GM18499 (cell line): ENCODE data around the gene CHST12.
A peak's percentile ranks its signal among the peaks of the same experiment; 100 is the strongest.
"Not testable (repeated sequence)": the region's sequence is repeated elsewhere in the genome, so short reads cannot be mapped to it uniquely, and the experiment has no call there.

ENCODE experiments used
- ATAC-seq: cut with Tn5 transposase; IDR thresholded peaks from one replicate; pipeline ENCODE4 v1.9.1; 2021; ENCODE audit warnings: moderate number of reproducible peaks; ENCODE audit not compliant: insufficient read depth, unreplicated experiment

Gene CHST12

GRCh38 chr7:2402687-2403013 lies 761 bp upstream of the CHST12 start:
- no peak for ATAC-seq

- ATAC-seq, result no peak
These were observed 572 bp downstream of the CHST12 start for GRCh38 chr7:2403718-2404648.

- ATAC-seq, result no peak
These were observed 1.3 kb downstream of the CHST12 start for GRCh38 chr7:2404714-2405119.

GRCh38 chr7:2405201-2405600 lies 1.8 kb downstream of the CHST12 start:
- no peak for ATAC-seq

- ATAC-seq, result peak; percentile 37
These were observed 2.4 kb downstream of the CHST12 start for GRCh38 chr7:2405601-2406345.

GRCh38 chr7:2409745-2410414 lies 6.5 kb downstream of the CHST12 start:
- ATAC-seq, result no peak

- no peak for ATAC-seq
These were observed 7.6 kb downstream of the CHST12 start for GRCh38 chr7:2411049-2411448.

- no peak for ATAC-seq
These were observed 8.6 kb downstream of the CHST12 start for GRCh38 chr7:2411815-2412586.

- no peak for ATAC-seq
These were observed 9.3 kb downstream of the CHST12 start for GRCh38 chr7:2412587-2413201.

GRCh38 chr7:2416063-2416462 lies 12.7 kb downstream of the CHST12 start:
- ATAC-seq, result no peak

GRCh38 chr7:2416650-2417049 lies 13.2 kb downstream of the CHST12 start:
- no peak for ATAC-seq

- ATAC-seq, result not testable (repeated sequence)
These were observed 13.8 kb downstream of the CHST12 start for GRCh38 chr7:2417178-2417577.

- no peak for ATAC-seq
These were observed 14.6 kb downstream of the CHST12 start for GRCh38 chr7:2417981-2418481.

GRCh38 chr7:2420216-2420933 lies 17.0 kb downstream of the CHST12 start:
- ATAC-seq, result no peak

- ATAC-seq, result no peak
These were observed 18.5 kb downstream of the CHST12 start for GRCh38 chr7:2421943-2422310.

- ATAC-seq, result no peak
These were observed 22.3 kb downstream of the CHST12 start for GRCh38 chr7:2425749-2426148.

- ATAC-seq, result no peak
These were observed 28.0 kb downstream of the CHST12 start for GRCh38 chr7:2431260-2431867.

- no peak for ATAC-seq
These were observed 29.7 kb downstream of the CHST12 start for GRCh38 chr7:2432910-2433712.
